Dermis microvascular lymphatic vessel endothelial cell (primary cell): ENCODE data around the gene NDFIP2. TPM values are rescaled to one million over a fixed set of nuclear protein-coding genes. Genes with fewer than 3 reads are reported as not detected.
"Not testable (repeated sequence)": the region's sequence is repeated elsewhere in the genome, so short reads cannot be mapped to it uniquely, and the experiment has no call there.

Source experiments
- DNase-seq, 2 donors: peaks; one replicate each; pipeline versions ENCODE4 v3.0.0 to v3.0.0-alpha.2; 2010; ENCODE audit warnings: low read depth in 2 of 2
- total RNA-seq: library from RNA; depleted of rRNA; stranded (reverse); fragments of >200 nt; gene quantifications from 2 replicates; pipeline ENCODE4 v1.2.1, GENCODE V29; 2014

NDFIP2 gene
- total RNA-seq, 1 donor from 2014 or later = 18.2 TPM

DNA sequence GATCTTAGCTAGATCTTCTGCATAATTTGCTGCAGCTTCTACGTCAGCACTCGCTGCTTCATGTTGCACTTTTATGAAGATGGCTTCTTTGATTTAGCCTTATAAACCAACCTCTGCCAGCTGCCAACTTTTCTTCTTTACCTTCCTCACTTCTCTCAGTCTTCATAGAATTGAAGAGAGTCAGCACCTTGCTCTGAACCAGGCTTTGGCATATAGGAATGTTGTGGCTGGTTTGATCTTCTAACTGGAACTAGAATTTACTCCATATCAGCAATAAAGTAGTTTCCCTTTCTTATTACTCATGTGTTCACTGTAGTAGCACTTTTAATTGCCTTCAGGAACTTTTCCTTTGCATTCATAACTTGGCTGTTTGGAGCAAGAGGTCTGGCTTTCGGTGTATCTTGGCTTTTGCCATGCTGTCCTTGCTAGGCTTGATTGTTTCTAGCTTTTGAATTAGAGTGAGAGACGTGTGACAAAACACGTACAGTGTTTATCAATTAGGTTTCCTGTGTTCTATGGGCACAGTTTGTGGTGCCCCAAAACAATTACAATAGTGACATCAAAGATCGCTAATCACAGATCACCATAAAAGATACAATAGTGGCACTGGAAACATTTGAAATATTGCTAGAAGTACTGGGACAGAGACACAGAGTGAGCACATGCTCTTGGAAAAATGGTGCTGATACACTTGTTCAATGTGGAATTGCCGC lies 50.7 kb downstream of the NDFIP2 start:
- DNase-seq = no peak

DNA sequence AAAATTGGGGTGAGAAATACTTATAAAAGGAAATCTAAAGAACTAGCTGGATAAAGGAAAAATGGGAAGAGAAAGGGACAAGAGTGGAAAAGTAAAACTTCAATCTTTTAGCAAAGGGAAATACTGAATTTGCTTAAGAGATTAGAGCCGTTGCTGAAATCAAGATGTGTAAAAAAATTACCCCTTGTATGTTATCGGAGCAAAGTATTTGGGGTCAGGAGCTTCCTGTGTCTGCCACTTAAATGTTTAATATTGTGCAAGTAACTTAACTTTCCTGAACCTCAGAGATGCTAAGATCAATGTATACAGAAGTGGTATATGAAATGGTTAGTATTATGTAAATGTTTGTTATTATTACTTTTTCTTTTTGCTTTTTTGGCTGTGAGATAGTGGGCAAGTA lies 51.6 kb downstream of the NDFIP2 start:
- DNase-seq = no peak

GRCh38 chr13:79533781-79534400 lies 52.9 kb downstream of the NDFIP2 start:
- no peak for DNase-seq

GRCh38 chr13:79534596-79534995 lies 53.6 kb downstream of the NDFIP2 start:
- DNase-seq = no peak

DNA sequence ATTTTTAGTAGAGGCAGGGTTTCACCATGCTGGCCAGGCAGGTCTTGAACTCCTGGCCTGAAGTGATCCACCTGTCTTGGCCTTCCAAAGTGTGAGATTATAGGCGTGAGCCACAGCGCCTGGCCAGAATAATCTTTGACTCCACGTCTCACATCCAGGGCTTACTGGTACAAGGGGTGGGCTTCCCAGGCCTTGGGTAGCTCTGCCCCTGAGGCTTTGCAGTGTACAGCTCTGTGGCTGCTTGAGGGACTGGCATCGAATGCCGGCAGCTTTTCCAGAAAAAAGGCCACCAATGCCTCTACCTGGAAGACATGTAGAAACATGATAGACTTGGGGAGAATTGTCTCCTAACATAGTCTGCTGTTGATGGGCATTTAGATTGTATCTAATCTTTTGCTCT lies 57.8 kb downstream of the NDFIP2 start:
- DNase-seq = no peak

DNA sequence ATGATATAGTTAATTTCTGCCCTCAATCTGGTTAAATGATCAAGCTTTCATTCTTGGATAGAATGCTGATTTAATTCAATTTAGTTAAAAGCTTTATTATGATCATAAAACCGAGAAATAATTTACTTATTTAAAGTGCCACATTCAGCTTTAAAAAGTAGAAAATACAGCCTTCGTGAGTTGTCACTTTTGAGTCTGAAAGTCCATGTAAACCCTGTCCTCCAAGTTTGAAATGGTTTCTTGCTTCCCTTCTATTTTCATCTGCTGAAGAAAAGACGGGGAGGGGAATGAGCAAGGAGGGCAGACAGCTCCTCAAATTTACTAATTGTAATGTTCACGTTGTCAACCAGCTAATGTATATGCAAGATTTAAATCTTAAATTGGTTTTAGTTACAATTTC lies 59.5 kb downstream of the NDFIP2 start:
- DNase-seq = no peak

DNA sequence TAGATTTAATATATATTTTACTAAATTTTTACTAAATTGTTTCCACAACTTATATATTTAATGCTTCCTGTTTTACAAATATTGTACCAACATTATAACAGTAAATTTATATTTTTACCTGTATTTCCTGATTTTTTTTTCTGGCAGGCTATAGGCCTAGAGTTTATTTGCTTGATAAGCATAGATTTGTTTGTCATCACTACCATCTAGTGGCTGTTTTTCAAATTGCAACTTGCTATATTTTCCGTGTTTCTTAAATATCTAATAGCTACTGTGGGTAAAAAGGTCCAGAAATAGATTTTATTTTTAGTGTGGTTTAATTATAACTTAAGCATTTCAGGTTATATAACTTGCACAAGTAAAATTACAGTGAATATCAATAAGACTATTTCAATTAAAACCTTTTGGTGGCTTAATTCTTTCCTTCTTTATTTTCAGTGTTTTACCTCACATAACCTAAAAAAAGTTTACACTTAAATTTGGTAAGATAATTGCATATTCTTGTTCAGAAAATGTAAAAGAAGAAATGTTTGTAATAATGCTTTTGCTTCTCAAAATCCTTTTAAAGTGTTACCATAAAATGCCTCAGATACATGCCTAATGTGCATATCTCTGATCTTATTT lies 60.6 kb downstream of the NDFIP2 start:
- DNase-seq = peak; percentile 71 to 74

DNA sequence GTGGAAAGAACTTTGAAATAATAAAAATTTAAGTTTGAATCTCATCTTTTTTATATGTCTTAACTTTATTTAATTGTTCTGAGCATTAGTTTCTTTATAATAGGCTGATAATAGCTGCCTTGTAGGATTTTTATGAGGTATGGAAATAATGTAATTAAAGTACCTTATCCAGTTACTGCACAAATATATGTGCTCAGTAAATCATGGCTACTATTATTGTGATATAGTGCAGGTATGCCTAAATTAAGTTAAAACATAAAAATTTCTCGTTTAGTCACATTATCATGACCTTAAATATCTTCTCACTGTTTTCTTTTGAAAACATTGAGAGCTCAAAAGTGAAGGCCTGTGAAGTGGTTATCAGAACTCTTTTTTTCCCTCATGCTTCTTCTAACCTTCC lies 62.9 kb downstream of the NDFIP2 start:
- no peak for DNase-seq

- DNase-seq = no peak
Measured at GRCh38 chr13:79547211-79548195, 66.5 kb downstream of the NDFIP2 start.

DNA sequence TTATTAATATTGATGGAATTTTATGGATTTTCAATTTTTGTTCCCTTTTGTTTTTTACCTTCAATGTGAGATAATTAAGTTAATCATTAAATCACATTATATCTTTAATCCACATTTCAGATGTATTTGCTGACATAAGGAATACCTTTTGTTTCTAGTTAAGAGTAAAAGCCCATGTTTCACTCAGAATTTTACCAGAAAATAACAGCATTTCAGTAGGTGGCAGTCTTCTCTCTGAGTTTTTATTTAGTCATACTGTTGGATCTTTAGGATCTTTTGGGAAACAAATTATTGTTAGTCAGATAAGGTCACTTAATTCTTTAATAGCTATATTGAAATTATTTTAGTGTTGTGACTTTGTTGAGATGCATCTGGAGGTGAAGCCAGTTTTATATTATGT lies 67.9 kb downstream of the NDFIP2 start:
- peak in 1 of 2 donors; percentile 25 for DNase-seq

DNA sequence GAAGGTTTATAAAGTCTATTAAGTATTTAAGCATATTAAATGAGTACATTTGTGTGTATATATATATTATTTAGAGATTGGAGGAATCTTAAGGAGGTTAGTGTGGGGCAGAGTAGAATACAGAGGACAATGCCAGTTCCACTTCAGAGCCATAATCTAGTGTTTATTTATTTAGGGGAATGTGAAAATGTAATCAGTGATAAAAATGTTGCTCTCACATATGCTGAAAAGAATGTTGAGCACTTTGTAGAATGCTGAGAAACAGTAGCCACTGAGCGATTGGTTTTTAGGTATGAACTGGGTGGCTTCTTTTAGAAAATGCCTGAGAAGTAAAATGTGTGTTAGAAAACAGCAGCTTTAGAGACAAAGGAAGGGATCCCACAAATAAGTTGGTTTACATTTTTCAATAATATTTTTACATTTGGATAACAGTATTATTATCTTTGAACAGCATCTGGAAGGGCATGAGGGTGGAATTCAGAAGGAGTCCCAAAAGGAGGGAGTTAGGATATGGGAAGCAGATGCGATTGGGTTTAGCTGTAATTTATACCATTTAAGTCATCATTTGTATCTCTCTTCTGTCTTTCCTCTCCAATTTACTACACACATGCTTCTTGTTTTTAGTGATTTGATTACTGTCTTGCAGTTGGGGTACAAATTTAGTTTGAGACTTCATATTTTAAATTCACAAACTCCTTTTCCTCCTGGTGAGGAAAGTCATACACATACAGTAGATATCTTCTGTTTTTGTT lies 68.6 kb downstream of the NDFIP2 start:
- no peak for DNase-seq

DNA sequence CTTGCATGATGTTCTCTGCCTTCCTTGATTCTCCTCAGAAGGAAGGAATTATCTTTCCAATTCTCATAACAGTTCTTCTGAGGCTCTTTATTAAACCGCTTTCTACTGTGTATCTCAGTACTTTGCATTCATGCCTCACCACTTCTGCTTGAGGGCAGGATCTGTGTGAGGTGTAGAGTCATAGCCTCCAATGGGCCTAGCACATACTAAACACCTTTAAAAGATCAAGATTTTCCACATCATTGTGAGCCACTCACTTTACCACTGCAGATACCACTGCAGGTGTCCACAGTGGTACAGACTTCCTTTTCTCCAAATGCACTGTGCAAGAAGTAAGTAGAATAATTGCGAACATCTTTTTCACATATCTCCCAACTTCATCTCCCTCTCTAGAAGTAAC lies 76.7 kb downstream of the NDFIP2 start:
- no peak for DNase-seq

- DNase-seq = no peak
Measured at GRCh38 chr13:79560954-79561353, 80.0 kb downstream of the NDFIP2 start.

GRCh38 chr13:79562557-79562956 lies 81.6 kb downstream of the NDFIP2 start:
- DNase-seq = no peak

DNA sequence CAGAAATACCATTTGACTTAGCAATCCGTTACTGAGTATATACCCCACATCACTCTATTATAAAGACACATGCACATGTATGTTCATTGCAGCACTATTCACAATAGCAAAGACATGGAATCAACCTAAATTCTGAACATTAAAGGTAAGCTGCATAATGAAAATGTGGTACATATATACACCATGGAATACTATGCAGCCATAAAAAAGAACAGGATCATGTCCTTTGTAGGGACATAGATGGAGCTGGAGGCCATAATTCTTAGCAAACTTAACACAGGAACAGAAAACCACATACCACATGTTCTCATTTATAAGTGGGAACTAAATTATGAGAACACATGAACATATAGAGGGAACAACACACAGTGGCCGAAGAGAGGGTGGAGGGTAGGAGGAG lies 85.2 kb downstream of the NDFIP2 start:
- DNase-seq = no peak

DNA sequence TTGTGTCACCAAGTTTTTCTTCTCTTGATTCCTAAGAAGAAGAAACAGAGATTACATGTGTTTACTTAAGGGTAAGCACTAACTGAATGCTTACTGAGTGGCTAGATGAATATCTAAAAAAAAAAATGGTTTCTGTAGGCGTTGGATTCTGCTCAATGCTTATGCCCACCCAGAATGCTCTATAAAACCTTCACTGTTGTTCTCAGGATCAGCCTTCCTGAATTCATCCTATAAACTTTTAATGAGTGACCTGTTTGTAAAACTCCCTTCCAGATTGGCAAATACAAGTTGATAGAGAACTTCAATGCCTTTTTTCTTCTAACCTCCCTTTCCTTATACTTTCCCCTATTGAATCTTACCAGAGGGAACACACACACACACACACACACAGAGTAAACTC lies 90.2 kb downstream of the NDFIP2 start:
- DNase-seq = no peak

DNA sequence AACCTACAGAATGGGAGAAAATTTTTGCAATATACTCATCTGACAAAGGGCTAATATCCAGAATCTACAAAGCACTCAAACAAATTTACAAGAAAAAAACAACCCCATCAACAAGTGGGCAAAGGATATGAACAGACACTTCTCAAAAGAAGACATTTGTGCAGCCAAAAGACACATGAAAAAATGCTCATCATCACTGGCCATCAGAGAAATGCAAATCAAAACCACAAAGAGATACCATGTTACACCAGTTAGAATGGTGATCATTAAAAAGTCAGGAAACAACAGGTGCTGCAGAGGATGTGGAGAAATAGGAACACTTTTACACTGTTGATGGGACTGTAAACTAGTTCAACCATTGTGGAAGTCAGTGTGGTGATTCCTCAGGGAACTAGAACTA lies 92.9 kb downstream of the NDFIP2 start:
- DNase-seq = not testable (repeated sequence)

DNA sequence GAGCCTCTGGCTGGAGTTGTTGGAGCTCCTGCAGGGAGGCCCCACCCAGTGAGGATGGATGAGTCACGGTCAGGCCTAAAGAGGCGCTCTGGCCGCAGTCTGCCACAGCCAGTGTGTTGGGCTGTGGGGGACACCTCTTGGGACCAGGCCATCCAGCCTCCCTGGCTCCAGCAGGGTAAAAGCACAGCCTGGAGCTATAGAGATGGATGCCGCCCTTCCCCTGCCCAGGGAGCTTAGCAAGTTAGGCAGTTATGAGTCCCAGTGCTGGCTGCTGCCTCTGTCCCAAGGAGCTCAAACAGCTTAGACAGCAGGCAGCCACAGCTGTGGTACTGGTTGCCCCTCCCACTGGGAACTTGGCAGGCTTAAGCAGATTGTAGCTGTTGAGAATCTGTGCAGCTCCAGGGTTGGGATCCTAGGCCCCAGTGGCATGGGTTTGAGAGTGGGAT lies 100.9 kb downstream of the NDFIP2 start:
- DNase-seq = no peak

- no peak for DNase-seq
Measured at GRCh38 chr13:79582896-79583295, 101.9 kb downstream of the NDFIP2 start.

- DNase-seq = no peak
Measured at GRCh38 chr13:79585033-79585432, 104.1 kb downstream of the NDFIP2 start.
